GM10847 (cell line): ENCODE results near the gene TATDN3.

Source experiments
- POLR2A ChIP-seq: IDR thresholded peaks from 2 replicates; pipeline ENCODE4 v1.6.1; 2011; ENCODE audit not compliant: insufficient read length; ENCODE audit errors: extremely low read depth

TATDN3 gene

GRCh38 chr1:212769459-212770167 lies 22.1 kb upstream of the TATDN3 start:
- no peak for TF ChIP-seq POLR2A

- TF ChIP-seq POLR2A: no peak
Observed at GRCh38 chr1:212771341-212771740, 20.4 kb upstream of the TATDN3 start.

GRCh38 chr1:212773011-212773410 lies 18.7 kb upstream of the TATDN3 start:
- no peak for TF ChIP-seq POLR2A

- no peak for TF ChIP-seq POLR2A
Observed at GRCh38 chr1:212774584-212774983, 17.1 kb upstream of the TATDN3 start.

- TF ChIP-seq POLR2A: no peak
Observed at GRCh38 chr1:212775241-212775640, 16.5 kb upstream of the TATDN3 start.

GRCh38 chr1:212777151-212777550 lies 14.5 kb upstream of the TATDN3 start:
- TF ChIP-seq POLR2A: no peak

- no peak for TF ChIP-seq POLR2A
Observed at GRCh38 chr1:212780759-212781158, 10.9 kb upstream of the TATDN3 start.

GRCh38 chr1:212781225-212781624 lies 10.5 kb upstream of the TATDN3 start:
- no peak for TF ChIP-seq POLR2A

GRCh38 chr1:212782422-212783154 lies 9.1 kb upstream of the TATDN3 start:
- no peak for TF ChIP-seq POLR2A

GRCh38 chr1:212783976-212784375 lies 7.7 kb upstream of the TATDN3 start:
- TF ChIP-seq POLR2A: no peak

- TF ChIP-seq POLR2A: no peak
Observed at GRCh38 chr1:212785871-212786270, 5.8 kb upstream of the TATDN3 start.

- no peak for TF ChIP-seq POLR2A
Observed at GRCh38 chr1:212791261-212791675, 426 bp upstream of the TATDN3 start.

GRCh38 chr1:212792396-212792908 lies 758 bp downstream of the TATDN3 start:
- no peak for TF ChIP-seq POLR2A

GRCh38 chr1:212794561-212795014 lies 2.9 kb downstream of the TATDN3 start:
- TF ChIP-seq POLR2A: no peak

- TF ChIP-seq POLR2A: no peak
Observed at GRCh38 chr1:212797681-212798080, 6.0 kb downstream of the TATDN3 start.

GRCh38 chr1:212805767-212806166 lies 14.1 kb downstream of the TATDN3 start:
- TF ChIP-seq POLR2A: no peak
